GM12878 (cell line): Measurements from ENCODE around the gene SRSF12. TPM values are rescaled to one million over a fixed set of nuclear protein-coding genes. Genes with fewer than 3 reads are reported as not detected.

ENCODE experiments used
- ATAC-seq: fragments of 200-7000 bp; cut with Tn5 transposase; 3 replicates; pipeline ENCODE4 v1.9.1; 2020; ENCODE audit warnings: mild to moderate bottlenecking, moderate library complexity
- BruUV-seq: library from RNA; stranded (reverse); fragments of 400-500 nt; replicated peaks from 2 replicates; lab custom pipeline; 2021; lab: Mats Ljungman, UMichigan
- CTCF ChIA-PET: fragments of 300-600 bp; sonication (Branson Sonifier 250); formaldehyde crosslinking; extraction: SDS; loops from one replicate; lab custom pipeline; 2021; ENCODE audit warnings: inconsistent platforms; lab: Yijun Ruan, JAX
- POLR2A ChIA-PET: fragments of 350-600 bp; formaldehyde crosslinking; extraction: SDS; loops from one replicate; lab custom pipeline; 2021; ENCODE audit warnings: inconsistent platforms; lab: Charles Lee
- RAD21 ChIA-PET: fragments of 300-600 bp; sonication (Branson Sonifier 250); formaldehyde crosslinking; loops from one replicate; lab custom pipeline; 2023; ENCODE audit warnings: antibody characterized with exemption; ENCODE audit not compliant: unreplicated experiment; lab: Charles Lee
- SMC1A ChIA-PET: fragments of 300-600 bp; sonication (Branson Sonifier 250); formaldehyde crosslinking; loops from one replicate; lab custom pipeline; 2023; ENCODE audit not compliant: unreplicated experiment, uncharacterized antibody; lab: Charles Lee
- DNase-seq: peaks from one replicate; pipeline ENCODE4 v3.0.0-alpha.2; 2011; ENCODE audit warnings: low read depth, low spot score
- FAIRE-seq: peaks from 3 replicates; lab custom pipeline; 2011; peaks lifted over from hg19 to GRCh38; lab: Jason Lieb, UNC
- H2AFZ ChIP-seq: 2 replicates; pipeline ENCODE4 v1.6.0; 2011; ENCODE audit warnings: low read depth, low read length, control low read depth; ENCODE audit not compliant: control insufficient read depth
- H3K27ac ChIP-seq: 2 replicates; pipeline ENCODE4 v1.5.1; 2011; ENCODE audit warnings: control low read depth; ENCODE audit not compliant: control insufficient read depth, insufficient read depth
- H3K27me3 ChIP-seq, 2 experiments: replicated peaks in 1 of 2; 2 replicates each; pipeline versions ENCODE4 v1.6.0 to v1.6.1; 2011; ENCODE audit warnings: low read length in 1 of 2; ENCODE audit not compliant: control insufficient read depth in 2 of 2, insufficient read depth in 2 of 2
- H3K36me3 ChIP-seq, 2 experiments: 2 replicates each; pipeline ENCODE4 v1.5.1; 2011; ENCODE audit warnings: low read length in 1 of 2; ENCODE audit not compliant: control insufficient read depth in 2 of 2, insufficient read depth in 2 of 2
- H3K4me1 ChIP-seq: 2 replicates; pipeline ENCODE4 v1.6.1; 2011; ENCODE audit warnings: mild to moderate bottlenecking, low read length, moderate library complexity, mixed read lengths; ENCODE audit not compliant: control insufficient read depth, insufficient read depth
- H3K4me2 ChIP-seq: 2 replicates; pipeline ENCODE4 v1.6.0; 2011; ENCODE audit warnings: control low read depth; ENCODE audit not compliant: control insufficient read depth, insufficient read depth
- H3K4me3 ChIP-seq: fragments of 200-600 bp; sonication (generic); 2 replicates; pipeline ENCODE4 v1.5.1; 2016
- H3K79me2 ChIP-seq: 2 replicates; pipeline ENCODE4 v1.6.0; 2011; ENCODE audit warnings: low read length; ENCODE audit not compliant: control insufficient read depth, insufficient read depth
- H3K9ac ChIP-seq: 2 replicates; pipeline ENCODE4 v1.8.0; 2011; ENCODE audit warnings: low read length, control low read depth, mixed read lengths; ENCODE audit not compliant: control insufficient read depth, insufficient read depth
- H3K9me3 ChIP-seq: replicated peaks from 3 replicates; pipeline ENCODE4 v1.5.1; 2011; ENCODE audit warnings: mild to moderate bottlenecking, low read length; ENCODE audit not compliant: control insufficient read depth, insufficient read depth
- H4K20me1 ChIP-seq: 2 replicates; pipeline ENCODE4 v1.6.0; 2011; ENCODE audit not compliant: control insufficient read depth, insufficient read depth
- EED ChIP-seq: sonication (generic); IDR thresholded peaks from 2 replicates; pipeline ENCODE4 v1.6.1; 2016; ENCODE audit warnings: antibody characterized with exemption, low read depth
- ETV6 ChIP-seq, 2 experiments: fragments of 450-650 bp in 1 of 2; IDR thresholded peaks in 1 of 2; conservative IDR thresholded peaks in 1 of 2; 2 replicates each; pipeline ENCODE4 v1.6.1; 2014; ENCODE audit warnings: antibody characterized with exemption in 1 of 2, borderline replicate concordance in 1 of 2, low read depth in 1 of 2, mild to moderate bottlenecking in 1 of 2, moderate library complexity in 1 of 2
- FOXM1 ChIP-seq: IDR thresholded peaks from 2 replicates; pipeline ENCODE4 v1.6.1; 2012; ENCODE audit warnings: low read depth, mild to moderate bottlenecking, inconsistent platforms, low read length, moderate library complexity
- TCF12 ChIP-seq: IDR thresholded peaks from 2 replicates; pipeline ENCODE4 v1.6.1; 2011; ENCODE audit warnings: low read depth, mild to moderate bottlenecking, low read length
- WGBS: methylation state at CpG from one replicate; pipeline ENCODE4 v1.1.6; 2016; ENCODE audit warnings: low lambda C conversion rate; ENCODE audit not compliant: insufficient replicate concordance, insufficient coverage; ENCODE audit errors: missing lambda C conversion rate; 5-methylcytosine and 5-hydroxymethylcytosine counted together
- in situ Hi-C: fragments of 300-500 bp; cut with MboI; formaldehyde crosslinking; loops from 9 replicates; pipeline ENCODE4 v1.14.3; 2018; ENCODE audit warnings: mixed read lengths
- intact Hi-C: fragments of 100-400 bp; cut with micrococcal nuclease; formaldehyde crosslinking; loops from one replicate; pipeline ENCODE4 v1.14.2; 2022; ENCODE audit not compliant: unreplicated experiment
- polyA plus RNA-seq, 11 experiments: library from polyadenylated mRNA; depleted of rRNA in 4 of 11; unstranded in 6 of 11; stranded (reverse) in 5 of 11; fragments of >200 nt; fragmentation: Nextera tagmentation in 4 of 11; fragmentation: Illumina TruSeq in 1 of 11; extraction: Ambion mirVana in 4 of 11; extraction: Trizol in 1 of 11; gene quantifications; 1 replicate in 1 of 11; 2 replicates in 10 of 11; pipeline versions ENCODE4 v1.2.1 to v1.2.3, GENCODE V29; 2011 to 2016; ENCODE audit warnings: inconsistent platforms in 2 of 11, missing spikeins in 2 of 11, low read depth in 1 of 11
- total RNA-seq, 4 experiments: library from RNA; depleted of rRNA in 3 of 4; stranded (reverse); fragments of >200 nt in 3 of 4; fragmentation: Illumina TruSeq in 1 of 4; extraction: Trizol in 1 of 4; gene quantifications; 2 replicates each; pipeline versions ENCODE4 v1.2.1 to v1.2.3, GENCODE V29; 2013 to 2021
- TF ChIP-seq, protein P1 (sequence below): fragments of 450-650 bp; IDR thresholded peaks from 2 replicates; pipeline ENCODE4 v1.6.1; 2016; ENCODE audit warnings: mild to moderate bottlenecking
- TF ChIP-seq, protein P2 (sequence below): IDR thresholded peaks from 2 replicates; pipeline ENCODE4 v1.6.1; 2011; ENCODE audit warnings: mild to moderate bottlenecking, low read depth, low read length, moderate library complexity; ENCODE audit not compliant: insufficient replicate concordance

SRSF12 gene
- total and polyA plus RNA-seq, 10 of the 15 experiments (the other 5 are each of a cell fraction or from before 2014, with no cell fraction given) = 0.03 to 0.23 TPM; not detected in 8

DNA sequence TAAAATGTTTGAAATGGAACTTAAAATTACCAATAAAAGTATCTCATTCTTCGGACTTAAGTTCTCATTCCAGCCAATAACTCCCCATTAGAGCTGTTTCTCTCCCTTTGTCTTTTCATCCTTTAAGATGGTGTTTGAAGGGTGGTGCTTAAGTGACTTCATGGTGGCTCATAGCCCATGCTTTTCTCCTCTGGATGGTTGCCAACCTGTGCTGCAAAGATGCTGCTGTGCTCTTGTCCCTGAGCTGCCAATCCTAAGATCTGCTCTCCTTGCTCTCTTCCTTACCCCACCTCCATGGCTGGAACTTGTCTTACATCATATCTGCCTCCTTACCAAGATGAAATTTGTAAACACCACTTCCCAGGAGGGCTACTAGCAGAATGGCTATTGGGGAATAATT is 68.9 kb downstream of the SRSF12 start:
- no peak for DNase-seq
- no TSS peak for BruUV-seq
- H3K4me2 ChIP-seq = no peak overlapping the region
- intact Hi-C loops (no loop called here), in situ Hi-C loops (no loop called here)
- H4K20me1 ChIP-seq = no peaks in the 10 kb centered on the region
- CTCF ChIA-PET = interaction anchor here (1.5 kb wide), 1 partner anchor 17 kb away, joined by 3 read pairs; no protein-coding TSS in a partner anchor
- POLR2A ChIA-PET = no interaction called here
- no peak overlapping the region for H3K4me3 ChIP-seq
- ATAC-seq = no peak
- RAD21 ChIA-PET = no interaction called here
- H3K79me2 ChIP-seq = no peaks in the 10 kb centered on the region
- no peaks in the 10 kb centered on the region for H3K9me3 ChIP-seq
- no peak overlapping the region for H3K9ac ChIP-seq
- H3K36me3 ChIP-seq = no peaks in the 10 kb centered on the region
- no peak for FAIRE-seq
- H3K4me1 ChIP-seq = peaks cover 5% of the 10 kb centered on the region; the same call in 1 of the 2 replicates
- H3K27me3 ChIP-seq = no peaks in the 10 kb centered on the region
- 42% methylated on average over 1 of the region's 1 CpG for WGBS
- no peak overlapping the region for H2AFZ ChIP-seq
- SMC1A ChIA-PET = no interaction called here
- TF ChIP-seq, protein P1, sequence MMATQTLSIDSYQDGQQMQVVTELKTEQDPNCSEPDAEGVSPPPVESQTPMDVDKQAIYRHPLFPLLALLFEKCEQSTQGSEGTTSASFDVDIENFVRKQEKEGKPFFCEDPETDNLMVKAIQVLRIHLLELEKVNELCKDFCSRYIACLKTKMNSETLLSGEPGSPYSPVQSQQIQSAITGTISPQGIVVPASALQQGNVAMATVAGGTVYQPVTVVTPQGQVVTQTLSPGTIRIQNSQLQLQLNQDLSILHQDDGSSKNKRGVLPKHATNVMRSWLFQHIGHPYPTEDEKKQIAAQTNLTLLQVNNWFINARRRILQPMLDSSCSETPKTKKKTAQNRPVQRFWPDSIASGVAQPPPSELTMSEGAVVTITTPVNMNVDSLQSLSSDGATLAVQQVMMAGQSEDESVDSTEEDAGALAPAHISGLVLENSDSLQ = no peak
- TF ChIP-seq ETV6 (conservative IDR thresholded peaks at IDR 0.05 in 1 of 2, IDR thresholded peaks at IDR 0.05 in 1 of 2; ENCODE audit: borderline replicate concordance in 1 of 2, low read depth in 1 of 2) (no peak), EED (no peak), TCF12 (no peak), FOXM1 (no peak)
- TF ChIP-seq, protein P2, sequence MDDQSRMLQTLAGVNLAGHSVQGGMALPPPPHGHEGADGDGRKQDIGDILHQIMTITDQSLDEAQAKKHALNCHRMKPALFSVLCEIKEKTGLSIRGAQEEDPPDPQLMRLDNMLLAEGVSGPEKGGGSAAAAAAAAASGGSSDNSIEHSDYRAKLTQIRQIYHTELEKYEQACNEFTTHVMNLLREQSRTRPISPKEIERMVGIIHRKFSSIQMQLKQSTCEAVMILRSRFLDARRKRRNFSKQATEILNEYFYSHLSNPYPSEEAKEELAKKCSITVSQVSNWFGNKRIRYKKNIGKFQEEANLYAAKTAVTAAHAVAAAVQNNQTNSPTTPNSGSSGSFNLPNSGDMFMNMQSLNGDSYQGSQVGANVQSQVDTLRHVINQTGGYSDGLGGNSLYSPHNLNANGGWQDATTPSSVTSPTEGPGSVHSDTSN = no peak
- no peak overlapping the region for H3K27ac ChIP-seq
